ENCODE measurements around the gene MOXD1.

DNA sequence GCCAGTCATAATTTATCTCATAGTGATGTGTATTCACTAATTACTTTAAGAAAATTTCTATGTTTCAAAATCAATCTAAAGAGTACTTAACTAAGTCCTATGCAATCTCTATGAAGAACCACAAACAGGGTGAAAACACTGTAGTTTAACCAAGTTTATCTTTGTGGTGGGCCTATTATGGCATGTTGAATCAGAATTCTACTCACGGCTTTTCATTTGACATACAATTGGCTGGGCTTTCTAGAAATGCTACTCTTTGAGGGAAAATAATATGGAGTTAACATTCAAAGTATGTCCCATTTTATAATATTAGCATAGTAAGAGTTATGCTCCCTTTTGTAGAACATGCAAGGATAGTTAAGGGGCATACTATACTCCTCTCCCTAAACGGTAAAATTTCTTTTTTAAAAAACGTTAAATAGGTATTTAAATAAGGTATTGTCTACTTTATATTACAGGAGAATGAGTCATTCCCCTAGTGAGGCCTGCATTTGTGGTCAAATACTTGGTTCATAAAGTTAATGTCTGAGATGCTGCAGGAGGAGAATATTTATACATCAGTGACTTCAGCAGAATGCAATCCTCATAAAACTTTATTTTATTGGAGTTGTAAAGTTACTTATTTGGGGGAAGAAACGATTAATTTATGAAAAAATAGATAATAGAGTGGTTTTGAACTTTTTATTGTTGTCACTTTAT lies 1.8 kb downstream of the MOXD1 start:
- TF ChIP-seq ZBTB7A (tag by site-specific recombination; IDR thresholded peaks at IDR 0.05; ENCODE audit: low read depth), result no peak
- no peak for TF ChIP-seq KLF8 (tag by site-specific recombination; IDR thresholded peaks at IDR 0.05)
- TF ChIP-seq, protein P1, sequence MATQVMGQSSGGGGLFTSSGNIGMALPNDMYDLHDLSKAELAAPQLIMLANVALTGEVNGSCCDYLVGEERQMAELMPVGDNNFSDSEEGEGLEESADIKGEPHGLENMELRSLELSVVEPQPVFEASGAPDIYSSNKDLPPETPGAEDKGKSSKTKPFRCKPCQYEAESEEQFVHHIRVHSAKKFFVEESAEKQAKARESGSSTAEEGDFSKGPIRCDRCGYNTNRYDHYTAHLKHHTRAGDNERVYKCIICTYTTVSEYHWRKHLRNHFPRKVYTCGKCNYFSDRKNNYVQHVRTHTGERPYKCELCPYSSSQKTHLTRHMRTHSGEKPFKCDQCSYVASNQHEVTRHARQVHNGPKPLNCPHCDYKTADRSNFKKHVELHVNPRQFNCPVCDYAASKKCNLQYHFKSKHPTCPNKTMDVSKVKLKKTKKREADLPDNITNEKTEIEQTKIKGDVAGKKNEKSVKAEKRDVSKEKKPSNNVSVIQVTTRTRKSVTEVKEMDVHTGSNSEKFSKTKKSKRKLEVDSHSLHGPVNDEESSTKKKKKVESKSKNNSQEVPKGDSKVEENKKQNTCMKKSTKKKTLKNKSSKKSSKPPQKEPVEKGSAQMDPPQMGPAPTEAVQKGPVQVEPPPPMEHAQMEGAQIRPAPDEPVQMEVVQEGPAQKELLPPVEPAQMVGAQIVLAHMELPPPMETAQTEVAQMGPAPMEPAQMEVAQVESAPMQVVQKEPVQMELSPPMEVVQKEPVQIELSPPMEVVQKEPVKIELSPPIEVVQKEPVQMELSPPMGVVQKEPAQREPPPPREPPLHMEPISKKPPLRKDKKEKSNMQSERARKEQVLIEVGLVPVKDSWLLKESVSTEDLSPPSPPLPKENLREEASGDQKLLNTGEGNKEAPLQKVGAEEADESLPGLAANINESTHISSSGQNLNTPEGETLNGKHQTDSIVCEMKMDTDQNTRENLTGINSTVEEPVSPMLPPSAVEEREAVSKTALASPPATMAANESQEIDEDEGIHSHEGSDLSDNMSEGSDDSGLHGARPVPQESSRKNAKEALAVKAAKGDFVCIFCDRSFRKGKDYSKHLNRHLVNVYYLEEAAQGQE (tag by site-specific recombination; IDR thresholded peaks at IDR 0.05), result no peak
- TF ChIP-seq, protein P2, sequence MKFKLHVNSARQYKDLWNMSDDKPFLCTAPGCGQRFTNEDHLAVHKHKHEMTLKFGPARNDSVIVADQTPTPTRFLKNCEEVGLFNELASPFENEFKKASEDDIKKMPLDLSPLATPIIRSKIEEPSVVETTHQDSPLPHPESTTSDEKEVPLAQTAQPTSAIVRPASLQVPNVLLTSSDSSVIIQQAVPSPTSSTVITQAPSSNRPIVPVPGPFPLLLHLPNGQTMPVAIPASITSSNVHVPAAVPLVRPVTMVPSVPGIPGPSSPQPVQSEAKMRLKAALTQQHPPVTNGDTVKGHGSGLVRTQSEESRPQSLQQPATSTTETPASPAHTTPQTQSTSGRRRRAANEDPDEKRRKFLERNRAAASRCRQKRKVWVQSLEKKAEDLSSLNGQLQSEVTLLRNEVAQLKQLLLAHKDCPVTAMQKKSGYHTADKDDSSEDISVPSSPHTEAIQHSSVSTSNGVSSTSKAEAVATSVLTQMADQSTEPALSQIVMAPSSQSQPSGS (tag by site-specific recombination; IDR thresholded peaks at IDR 0.05; ENCODE audit: low read depth), result no peak
- TF ChIP-seq, protein P3, sequence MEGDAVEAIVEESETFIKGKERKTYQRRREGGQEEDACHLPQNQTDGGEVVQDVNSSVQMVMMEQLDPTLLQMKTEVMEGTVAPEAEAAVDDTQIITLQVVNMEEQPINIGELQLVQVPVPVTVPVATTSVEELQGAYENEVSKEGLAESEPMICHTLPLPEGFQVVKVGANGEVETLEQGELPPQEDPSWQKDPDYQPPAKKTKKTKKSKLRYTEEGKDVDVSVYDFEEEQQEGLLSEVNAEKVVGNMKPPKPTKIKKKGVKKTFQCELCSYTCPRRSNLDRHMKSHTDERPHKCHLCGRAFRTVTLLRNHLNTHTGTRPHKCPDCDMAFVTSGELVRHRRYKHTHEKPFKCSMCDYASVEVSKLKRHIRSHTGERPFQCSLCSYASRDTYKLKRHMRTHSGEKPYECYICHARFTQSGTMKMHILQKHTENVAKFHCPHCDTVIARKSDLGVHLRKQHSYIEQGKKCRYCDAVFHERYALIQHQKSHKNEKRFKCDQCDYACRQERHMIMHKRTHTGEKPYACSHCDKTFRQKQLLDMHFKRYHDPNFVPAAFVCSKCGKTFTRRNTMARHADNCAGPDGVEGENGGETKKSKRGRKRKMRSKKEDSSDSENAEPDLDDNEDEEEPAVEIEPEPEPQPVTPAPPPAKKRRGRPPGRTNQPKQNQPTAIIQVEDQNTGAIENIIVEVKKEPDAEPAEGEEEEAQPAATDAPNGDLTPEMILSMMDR (tag by site-specific recombination; IDR thresholded peaks at IDR 0.05), result no peak
- TF ChIP-seq, protein P4, sequence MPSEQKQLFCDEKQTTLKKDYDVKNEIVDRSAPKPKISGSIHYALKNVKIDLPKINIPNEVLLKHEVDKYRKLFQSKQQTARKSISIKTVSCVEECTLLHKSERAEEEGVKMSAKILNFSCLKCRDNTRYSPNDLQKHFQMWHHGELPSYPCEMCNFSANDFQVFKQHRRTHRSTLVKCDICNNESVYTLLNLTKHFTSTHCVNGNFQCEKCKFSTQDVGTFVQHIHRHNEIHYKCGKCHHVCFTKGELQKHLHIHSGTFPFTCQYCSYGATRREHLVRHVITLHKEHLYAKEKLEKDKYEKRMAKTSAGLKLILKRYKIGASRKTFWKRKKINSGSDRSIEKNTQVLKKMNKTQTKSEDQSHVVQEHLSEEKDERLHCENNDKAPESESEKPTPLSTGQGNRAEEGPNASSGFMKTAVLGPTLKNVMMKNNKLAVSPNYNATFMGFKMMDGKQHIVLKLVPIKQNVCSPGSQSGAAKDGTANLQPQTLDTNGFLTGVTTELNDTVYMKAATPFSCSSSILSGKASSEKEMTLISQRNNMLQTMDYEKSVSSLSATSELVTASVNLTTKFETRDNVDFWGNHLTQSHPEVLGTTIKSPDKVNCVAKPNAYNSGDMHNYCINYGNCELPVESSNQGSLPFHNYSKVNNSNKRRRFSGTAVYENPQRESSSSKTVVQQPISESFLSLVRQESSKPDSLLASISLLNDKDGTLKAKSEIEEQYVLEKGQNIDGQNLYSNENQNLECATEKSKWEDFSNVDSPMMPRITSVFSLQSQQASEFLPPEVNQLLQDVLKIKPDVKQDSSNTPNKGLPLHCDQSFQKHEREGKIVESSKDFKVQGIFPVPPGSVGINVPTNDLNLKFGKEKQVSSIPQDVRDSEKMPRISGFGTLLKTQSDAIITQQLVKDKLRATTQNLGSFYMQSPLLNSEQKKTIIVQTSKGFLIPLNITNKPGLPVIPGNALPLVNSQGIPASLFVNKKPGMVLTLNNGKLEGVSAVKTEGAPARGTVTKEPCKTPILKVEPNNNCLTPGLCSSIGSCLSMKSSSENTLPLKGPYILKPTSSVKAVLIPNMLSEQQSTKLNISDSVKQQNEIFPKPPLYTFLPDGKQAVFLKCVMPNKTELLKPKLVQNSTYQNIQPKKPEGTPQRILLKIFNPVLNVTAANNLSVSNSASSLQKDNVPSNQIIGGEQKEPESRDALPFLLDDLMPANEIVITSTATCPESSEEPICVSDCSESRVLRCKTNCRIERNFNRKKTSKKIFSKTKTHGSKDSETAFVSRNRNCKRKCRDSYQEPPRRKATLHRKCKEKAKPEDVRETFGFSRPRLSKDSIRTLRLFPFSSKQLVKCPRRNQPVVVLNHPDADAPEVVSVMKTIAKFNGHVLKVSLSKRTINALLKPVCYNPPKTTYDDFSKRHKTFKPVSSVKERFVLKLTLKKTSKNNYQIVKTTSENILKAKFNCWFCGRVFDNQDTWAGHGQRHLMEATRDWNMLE (tag by site-specific recombination; conservative IDR thresholded peaks at IDR 0.05; ENCODE audit: low read depth), result no peak
- TF ChIP-seq, protein P5, sequence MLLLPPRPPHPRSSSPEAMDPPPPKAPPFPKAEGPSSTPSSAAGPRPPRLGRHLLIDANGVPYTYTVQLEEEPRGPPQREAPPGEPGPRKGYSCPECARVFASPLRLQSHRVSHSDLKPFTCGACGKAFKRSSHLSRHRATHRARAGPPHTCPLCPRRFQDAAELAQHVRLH (tag by site-specific recombination; IDR thresholded peaks at IDR 0.05), result no peak
- TF ChIP-seq MEIS1 (CRISPR knock-in tag; IDR thresholded peaks at IDR 0.05; ENCODE audit: borderline replicate concordance), result no peak
- TF ChIP-seq, protein P6, sequence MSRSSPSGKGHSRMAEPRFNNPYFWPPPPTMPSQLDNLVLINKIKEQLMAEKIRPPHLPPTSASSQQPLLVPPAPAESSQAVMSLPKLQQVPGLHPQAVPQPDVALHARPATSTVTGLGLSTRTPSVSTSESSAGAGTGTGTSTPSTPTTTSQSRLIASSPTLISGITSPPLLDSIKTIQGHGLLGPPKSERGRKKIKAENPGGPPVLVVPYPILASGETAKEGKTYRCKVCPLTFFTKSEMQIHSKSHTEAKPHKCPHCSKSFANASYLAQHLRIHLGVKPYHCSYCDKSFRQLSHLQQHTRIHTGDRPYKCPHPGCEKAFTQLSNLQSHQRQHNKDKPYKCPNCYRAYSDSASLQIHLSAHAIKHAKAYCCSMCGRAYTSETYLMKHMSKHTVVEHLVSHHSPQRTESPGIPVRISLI (tag by site-specific recombination; IDR thresholded peaks at IDR 0.05), result no peak
- no peak for TF ChIP-seq YY1 (tag by site-specific recombination; IDR thresholded peaks at IDR 0.05)
